GM23338 (cell line): ENCODE measurements around the gene FDX1. TPM values are rescaled to one million over a fixed set of nuclear protein-coding genes. Genes with fewer than 3 reads are reported as not detected.

Source experiments
- ATAC-seq: fragments of 200-7000 bp; cut with Tn5 transposase; 3 replicates; pipeline ENCODE4 v1.9.1; 2020
- DNase-seq: peaks from one replicate; pipeline ENCODE4 v3.0.0-alpha.2; 2015; ENCODE audit warnings: low spot score
- H2AFZ ChIP-seq: fragments of 200-600 bp; sonication (generic); 2 replicates; pipeline ENCODE4 v1.8.0; 2016; ENCODE audit warnings: antibody characterized with exemption, mild to moderate bottlenecking, moderate library complexity
- H3F3A ChIP-seq: fragments of 200-600 bp; sonication (generic); replicated peaks from 2 replicates; pipeline ENCODE4 v1.8.0; 2017; ENCODE audit warnings: antibody characterized with exemption, mixed run types, low read depth
- H3K27ac ChIP-seq: fragments of 200-600 bp; sonication (generic); 2 replicates; pipeline ENCODE4 v1.6.1; 2016; ENCODE audit warnings: low read depth
- H3K27me3 ChIP-seq: fragments of 200-600 bp; sonication (generic); 2 replicates; pipeline ENCODE4 v1.8.0; 2016; ENCODE audit warnings: mild to moderate bottlenecking, mixed run types, moderate library complexity; ENCODE audit not compliant: insufficient read depth
- H3K36me3 ChIP-seq: fragments of 200-600 bp; sonication (generic); 2 replicates; pipeline ENCODE4 v1.8.0; 2016; ENCODE audit warnings: mild to moderate bottlenecking; ENCODE audit not compliant: insufficient read depth
- H3K4me1 ChIP-seq: fragments of 200-600 bp; sonication (generic); 2 replicates; pipeline ENCODE4 v1.8.0; 2016; ENCODE audit warnings: mild to moderate bottlenecking, moderate library complexity; ENCODE audit not compliant: insufficient read depth
- H3K4me2 ChIP-seq: fragments of 200-600 bp; sonication (generic); 2 replicates; pipeline ENCODE4 v1.7.1; 2017; ENCODE audit warnings: mixed run types
- H3K4me3 ChIP-seq: fragments of 200-600 bp; sonication (generic); 2 replicates; pipeline ENCODE4 v1.6.1; 2016; ENCODE audit warnings: mixed run types
- H3K79me2 ChIP-seq: fragments of 200-600 bp; sonication (generic); replicated peaks from 2 replicates; pipeline ENCODE4 v1.8.0; 2017; ENCODE audit warnings: mild to moderate bottlenecking; ENCODE audit not compliant: insufficient read depth
- H3K9me2 ChIP-seq: fragments of 200-600 bp; sonication (generic); 2 replicates; pipeline ENCODE4 v1.8.0; 2017; ENCODE audit not compliant: insufficient read depth
- H4K20me1 ChIP-seq: fragments of 200-600 bp; sonication (generic); replicated peaks from 2 replicates; pipeline ENCODE4 v1.8.0; 2017; ENCODE audit warnings: mild to moderate bottlenecking; ENCODE audit not compliant: insufficient read depth
- H3K27ac Mint-ChIP-seq: 2 replicates; pipeline ENCODE4 v1.8.0; 2020; ENCODE audit warnings: inconsistent platforms, mild to moderate bottlenecking, moderate library complexity, mixed read lengths
- H3K27me3 Mint-ChIP-seq: 3 replicates; pipeline ENCODE4 v1.8.0; 2022; ENCODE audit warnings: low read depth, mild to moderate bottlenecking, moderate library complexity, mixed read lengths, inconsistent platforms; ENCODE audit not compliant: insufficient read depth, poor library complexity
- H3K36me3 Mint-ChIP-seq: 3 replicates; pipeline ENCODE4 v1.8.0; 2021; ENCODE audit warnings: low read depth, mild to moderate bottlenecking, inconsistent platforms, moderate library complexity, mixed read lengths
- H3K4me1 Mint-ChIP-seq: 3 replicates; pipeline ENCODE4 v1.8.0; 2020; ENCODE audit warnings: mild to moderate bottlenecking, inconsistent platforms, mixed read lengths
- H3K4me3 Mint-ChIP-seq: 3 replicates; pipeline ENCODE4 v1.8.0; 2021; ENCODE audit warnings: moderate library complexity, mild to moderate bottlenecking, inconsistent platforms, mixed read lengths
- H3K9me3 Mint-ChIP-seq: 3 replicates; pipeline ENCODE4 v1.8.0; 2020; ENCODE audit warnings: moderate library complexity, mild to moderate bottlenecking, inconsistent platforms, mixed read lengths
- CREB1 ChIP-seq: fragments of 250-450 bp; sonication (Bioruptor Pico); IDR thresholded peaks from 2 replicates; pipeline ENCODE4 v1.5.0; 2020; ENCODE audit warnings: low read depth, mild to moderate bottlenecking, moderate library complexity
- CTCF ChIP-seq, 2 experiments: fragments of 200-600 bp in 1 of 2; sonication (generic) in 1 of 2; conservative IDR thresholded peaks; 2 replicates each; pipeline versions ENCODE4 v1.5.1 to v1.6.1; 2016 to 2017; ENCODE audit warnings: antibody characterized with exemption in 2 of 2, low read depth in 2 of 2, mild to moderate bottlenecking in 2 of 2, moderate library complexity in 1 of 2
- ETS1 ChIP-seq: IDR thresholded peaks from 2 replicates; pipeline ENCODE4 v1.6.1; 2016; ENCODE audit warnings: antibody characterized with exemption
- EZH2phosphoT487 ChIP-seq: fragments of 200-600 bp; sonication (generic); IDR thresholded peaks from one replicate; pipeline ENCODE4 v1.8.1; 2018; ENCODE audit warnings: antibody characterized with exemption; ENCODE audit not compliant: unreplicated experiment
- JUNB ChIP-seq: IDR thresholded peaks from one replicate; pipeline ENCODE4 v1.6.1; 2016; ENCODE audit warnings: antibody characterized with exemption; ENCODE audit not compliant: unreplicated experiment
- NANOG ChIP-seq: IDR thresholded peaks from 2 replicates; pipeline ENCODE4 v1.6.1; 2016; ENCODE audit warnings: antibody characterized with exemption, borderline replicate concordance
- POLR2AphosphoS5 ChIP-seq: IDR thresholded peaks from 2 replicates; pipeline ENCODE4 v1.6.1; 2016; ENCODE audit warnings: antibody characterized with exemption, low read depth
- STAT1 ChIP-seq: IDR thresholded peaks from one replicate; pipeline ENCODE4 v1.6.1; 2016; ENCODE audit warnings: antibody characterized with exemption; ENCODE audit not compliant: unreplicated experiment
- polyA plus RNA-seq: library from polyadenylated mRNA; unstranded; fragments of >200 nt; fragmentation: Nextera tagmentation; extraction: Ambion mirVana; gene quantifications from 2 replicates; pipeline ENCODE4 v1.2.1, GENCODE V29; 2016
- total RNA-seq: library from RNA; depleted of rRNA; stranded (reverse); fragments of >200 nt; shearing (Covaris generic); gene quantifications from 2 replicates; pipeline ENCODE4 v1.2.3, GENCODE V29; 2014
- TF ChIP-seq, protein P1 (sequence below): fragments of 250-450 bp; sonication (Bioruptor Pico); IDR thresholded peaks from 2 replicates; pipeline ENCODE4 v1.5.0; 2020; ENCODE audit warnings: mild to moderate bottlenecking, moderate library complexity

FDX1 gene
- total and polyA plus RNA-seq, 2 experiments from 2014 or later = 11.1 to 15.9 TPM

DNA sequence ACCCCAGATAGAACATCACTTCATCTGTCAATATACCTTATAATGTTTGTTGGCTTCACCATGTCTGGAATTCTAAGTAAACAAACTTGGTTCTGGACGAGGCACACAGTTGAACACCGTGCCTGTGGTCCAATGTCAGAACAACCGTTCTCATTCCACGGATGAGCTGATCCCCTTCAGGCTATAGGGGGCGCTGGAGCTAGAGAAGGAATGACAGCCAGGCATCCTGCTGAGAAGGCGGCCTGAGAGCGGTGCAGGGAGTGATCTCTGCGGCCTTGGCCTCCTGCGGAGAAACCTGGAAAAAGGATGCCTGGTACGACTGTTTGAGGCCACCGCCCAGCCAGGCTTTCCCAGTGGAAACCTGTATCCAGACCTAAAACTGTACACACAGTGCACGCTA lies 48.7 kb downstream of the FDX1 start (continued):
- TF ChIP-seq CTCF (conservative IDR thresholded peaks at IDR 0.05; ENCODE audit: low read depth in 2 of 2) = peak; percentile 84 to 93

- Mint-ChIP-seq H3K4me3 (no peak overlapping the region), H3K9me3 (no peaks in the 10 kb centered on the region; the same call in 2 of the 3 replicates), H3K27ac (no peak overlapping the region), H3K36me3 (no peaks in the 10 kb centered on the region), H3K4me1 (peaks cover 8% of the 10 kb centered on the region), H3K27me3 (peaks cover 2% of the 10 kb centered on the region)
- Histone ChIP-seq H3F3A (no peaks in the 10 kb centered on the region), H2AFZ (no peak overlapping the region), H3K4me3 (no peak overlapping the region), H3K4me1 (peaks cover 2% of the 10 kb centered on the region), H3K27me3 (no peaks in the 10 kb centered on the region), H3K9me2 (peaks cover under 1% of the 10 kb centered on the region; the same call in 1 of the 2 replicates), H3K4me2 (0 out of 2 replicates have a peak overlapping the region, but pooled peaks have one; percentile 48), H4K20me1 (no peaks in the 10 kb centered on the region), H3K36me3 (no peaks in the 10 kb centered on the region), H3K79me2 (no peaks in the 10 kb centered on the region), H3K27ac (no peak overlapping the region)
- DNase-seq (no peak), ATAC-seq (no peak)
- TF ChIP-seq, protein P1, sequence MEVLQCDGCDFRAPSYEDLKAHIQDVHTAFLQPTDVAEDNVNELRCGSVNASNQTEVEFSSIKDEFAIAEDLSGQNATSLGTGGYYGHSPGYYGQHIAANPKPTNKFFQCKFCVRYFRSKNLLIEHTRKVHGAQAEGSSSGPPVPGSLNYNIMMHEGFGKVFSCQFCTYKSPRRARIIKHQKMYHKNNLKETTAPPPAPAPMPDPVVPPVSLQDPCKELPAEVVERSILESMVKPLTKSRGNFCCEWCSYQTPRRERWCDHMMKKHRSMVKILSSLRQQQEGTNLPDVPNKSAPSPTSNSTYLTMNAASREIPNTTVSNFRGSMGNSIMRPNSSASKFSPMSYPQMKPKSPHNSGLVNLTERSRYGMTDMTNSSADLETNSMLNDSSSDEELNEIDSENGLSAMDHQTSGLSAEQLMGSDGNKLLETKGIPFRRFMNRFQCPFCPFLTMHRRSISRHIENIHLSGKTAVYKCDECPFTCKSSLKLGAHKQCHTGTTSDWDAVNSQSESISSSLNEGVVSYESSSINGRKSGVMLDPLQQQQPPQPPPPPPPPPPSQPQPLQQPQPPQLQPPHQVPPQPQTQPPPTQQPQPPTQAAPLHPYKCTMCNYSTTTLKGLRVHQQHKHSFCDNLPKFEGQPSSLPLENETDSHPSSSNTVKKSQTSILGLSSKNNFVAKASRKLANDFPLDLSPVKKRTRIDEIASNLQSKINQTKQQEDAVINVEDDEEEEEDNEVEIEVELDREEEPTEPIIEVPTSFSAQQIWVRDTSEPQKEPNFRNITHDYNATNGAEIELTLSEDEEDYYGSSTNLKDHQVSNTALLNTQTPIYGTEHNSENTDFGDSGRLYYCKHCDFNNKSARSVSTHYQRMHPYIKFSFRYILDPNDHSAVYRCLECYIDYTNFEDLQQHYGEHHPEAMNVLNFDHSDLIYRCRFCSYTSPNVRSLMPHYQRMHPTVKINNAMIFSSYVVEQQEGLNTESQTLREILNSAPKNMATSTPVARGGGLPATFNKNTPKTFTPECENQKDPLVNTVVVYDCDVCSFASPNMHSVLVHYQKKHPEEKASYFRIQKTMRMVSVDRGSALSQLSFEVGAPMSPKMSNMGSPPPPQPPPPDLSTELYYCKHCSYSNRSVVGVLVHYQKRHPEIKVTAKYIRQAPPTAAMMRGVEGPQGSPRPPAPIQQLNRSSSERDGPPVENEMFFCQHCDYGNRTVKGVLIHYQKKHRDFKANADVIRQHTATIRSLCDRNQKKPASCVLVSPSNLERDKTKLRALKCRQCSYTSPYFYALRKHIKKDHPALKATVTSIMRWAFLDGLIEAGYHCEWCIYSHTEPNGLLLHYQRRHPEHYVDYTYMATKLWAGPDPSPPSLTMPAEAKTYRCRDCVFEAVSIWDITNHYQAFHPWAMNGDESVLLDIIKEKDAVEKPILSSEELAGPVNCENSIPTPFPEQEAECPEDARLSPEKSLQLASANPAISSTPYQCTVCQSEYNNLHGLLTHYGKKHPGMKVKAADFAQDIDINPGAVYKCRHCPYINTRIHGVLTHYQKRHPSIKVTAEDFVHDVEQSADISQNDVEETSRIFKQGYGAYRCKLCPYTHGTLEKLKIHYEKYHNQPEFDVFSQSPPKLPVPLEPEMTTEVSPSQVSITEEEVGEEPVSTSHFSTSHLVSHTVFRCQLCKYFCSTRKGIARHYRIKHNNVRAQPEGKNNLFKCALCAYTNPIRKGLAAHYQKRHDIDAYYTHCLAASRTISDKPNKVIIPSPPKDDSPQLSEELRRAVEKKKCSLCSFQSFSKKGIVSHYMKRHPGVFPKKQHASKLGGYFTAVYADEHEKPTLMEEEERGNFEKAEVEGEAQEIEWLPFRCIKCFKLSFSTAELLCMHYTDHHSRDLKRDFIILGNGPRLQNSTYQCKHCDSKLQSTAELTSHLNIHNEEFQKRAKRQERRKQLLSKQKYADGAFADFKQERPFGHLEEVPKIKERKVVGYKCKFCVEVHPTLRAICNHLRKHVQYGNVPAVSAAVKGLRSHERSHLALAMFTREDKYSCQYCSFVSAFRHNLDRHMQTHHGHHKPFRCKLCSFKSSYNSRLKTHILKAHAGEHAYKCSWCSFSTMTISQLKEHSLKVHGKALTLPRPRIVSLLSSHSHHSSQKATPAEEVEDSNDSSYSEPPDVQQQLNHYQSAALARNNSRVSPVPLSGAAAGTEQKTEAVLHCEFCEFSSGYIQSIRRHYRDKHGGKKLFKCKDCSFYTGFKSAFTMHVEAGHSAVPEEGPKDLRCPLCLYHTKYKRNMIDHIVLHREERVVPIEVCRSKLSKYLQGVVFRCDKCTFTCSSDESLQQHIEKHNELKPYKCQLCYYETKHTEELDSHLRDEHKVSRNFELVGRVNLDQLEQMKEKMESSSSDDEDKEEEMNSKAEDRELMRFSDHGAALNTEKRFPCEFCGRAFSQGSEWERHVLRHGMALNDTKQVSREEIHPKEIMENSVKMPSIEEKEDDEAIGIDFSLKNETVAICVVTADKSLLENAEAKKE (CRISPR knock-in tag) = no peak
- TF ChIP-seq CTCF (conservative IDR thresholded peaks at IDR 0.05; ENCODE audit: low read depth in 2 of 2) = no peak
- TF ChIP-seq POLR2AphosphoS5 = no peak
- no peak for TF ChIP-seq NANOG
- no peak for TF ChIP-seq CREB1 (CRISPR knock-in tag)
- TF ChIP-seq ETS1 = no peak
- no peak for TF ChIP-seq EZH2phosphoT487
- TF ChIP-seq STAT1 = no peak
- no peak for TF ChIP-seq JUNB
Measured at GRCh38 chr11:110479108-110480101, 49.7 kb downstream of the FDX1 start.
